HG03460 (cell line): Measurements from ENCODE around the gene KCNIP4.

Experiments used
- ATAC-seq: cut with Tn5 transposase; IDR thresholded peaks from one replicate; pipeline ENCODE4 v1.9.1; 2021; ENCODE audit not compliant: unreplicated experiment

Gene KCNIP4

DNA sequence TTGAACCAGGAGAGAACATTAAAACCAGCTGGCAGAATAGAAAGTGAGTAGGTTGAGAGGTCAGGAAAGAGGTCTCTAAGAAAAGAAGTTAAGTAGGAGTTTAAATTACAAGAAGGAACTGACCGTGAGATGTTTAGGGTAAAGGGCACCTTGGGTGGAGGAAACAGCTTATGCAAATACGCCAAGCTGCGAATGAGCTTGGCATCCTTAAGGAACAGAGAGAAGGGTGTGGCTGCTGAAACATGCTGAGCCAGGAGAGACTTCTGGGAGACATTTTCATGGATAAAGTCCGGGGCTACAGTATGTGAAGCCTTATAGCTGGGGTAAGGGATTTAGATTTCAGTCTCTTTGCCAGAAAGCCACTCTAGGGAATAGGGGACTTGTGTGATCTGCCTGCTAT is 249.1 kb downstream of the KCNIP4 start:
- no peak for ATAC-seq

DNA sequence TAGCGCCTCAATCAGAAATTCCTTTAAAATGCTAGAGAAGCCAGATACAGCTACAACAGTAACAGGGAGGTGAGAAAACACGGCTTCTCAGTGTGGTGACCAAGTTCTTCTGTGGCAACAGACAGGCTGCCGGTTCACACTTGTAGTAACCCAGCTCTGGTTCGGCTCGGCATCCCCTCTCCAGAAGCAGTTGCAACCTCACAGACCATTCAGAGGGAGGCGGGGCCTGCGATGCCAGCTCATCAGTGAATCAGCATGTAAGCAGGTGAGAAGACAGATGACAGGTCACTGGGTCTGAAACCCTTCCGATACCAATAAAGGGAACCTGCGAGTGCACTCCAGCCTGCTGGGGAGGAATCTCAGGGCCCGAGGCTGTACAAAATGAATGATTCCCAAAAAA is 251.0 kb downstream of the KCNIP4 start:
- no peak for ATAC-seq

DNA sequence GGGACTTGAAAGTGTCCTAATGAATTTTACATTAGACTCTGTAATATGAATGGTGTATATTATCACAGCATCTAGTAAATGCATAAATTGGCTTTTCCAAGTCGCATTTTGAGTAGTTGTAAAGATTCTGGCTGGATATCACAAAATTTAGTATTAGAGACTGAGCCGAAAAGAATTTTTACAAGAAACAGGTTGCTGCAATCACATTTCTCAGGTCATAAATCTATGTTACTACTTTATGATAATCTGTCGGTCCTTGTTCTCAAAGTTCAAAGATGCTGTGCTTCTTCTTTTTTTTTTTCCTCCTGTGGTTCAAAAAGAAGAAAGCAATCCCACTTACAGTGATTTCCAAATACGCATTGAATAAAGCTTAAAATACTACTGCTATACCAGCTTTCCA is 253.4 kb downstream of the KCNIP4 start:
- no peak for ATAC-seq

DNA sequence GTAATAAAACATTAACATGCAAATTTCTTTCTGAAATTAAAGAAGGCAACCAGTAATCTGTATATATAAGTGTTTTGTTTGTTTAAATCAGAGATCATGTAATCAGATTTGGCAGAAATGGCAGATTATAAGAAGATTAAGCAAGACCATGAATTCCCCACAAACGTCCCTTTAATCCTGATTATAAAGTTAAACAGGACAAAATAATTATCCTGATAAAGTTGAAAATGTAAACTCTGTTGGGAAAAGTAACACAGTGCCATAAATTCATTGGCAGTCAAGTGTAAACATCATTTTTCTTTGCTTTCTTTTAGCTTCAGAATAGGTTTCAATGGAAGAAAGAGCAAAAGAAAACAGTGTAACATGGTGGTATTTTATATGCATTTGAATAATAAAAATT is 256.3 kb downstream of the KCNIP4 start:
- no peak for ATAC-seq

DNA sequence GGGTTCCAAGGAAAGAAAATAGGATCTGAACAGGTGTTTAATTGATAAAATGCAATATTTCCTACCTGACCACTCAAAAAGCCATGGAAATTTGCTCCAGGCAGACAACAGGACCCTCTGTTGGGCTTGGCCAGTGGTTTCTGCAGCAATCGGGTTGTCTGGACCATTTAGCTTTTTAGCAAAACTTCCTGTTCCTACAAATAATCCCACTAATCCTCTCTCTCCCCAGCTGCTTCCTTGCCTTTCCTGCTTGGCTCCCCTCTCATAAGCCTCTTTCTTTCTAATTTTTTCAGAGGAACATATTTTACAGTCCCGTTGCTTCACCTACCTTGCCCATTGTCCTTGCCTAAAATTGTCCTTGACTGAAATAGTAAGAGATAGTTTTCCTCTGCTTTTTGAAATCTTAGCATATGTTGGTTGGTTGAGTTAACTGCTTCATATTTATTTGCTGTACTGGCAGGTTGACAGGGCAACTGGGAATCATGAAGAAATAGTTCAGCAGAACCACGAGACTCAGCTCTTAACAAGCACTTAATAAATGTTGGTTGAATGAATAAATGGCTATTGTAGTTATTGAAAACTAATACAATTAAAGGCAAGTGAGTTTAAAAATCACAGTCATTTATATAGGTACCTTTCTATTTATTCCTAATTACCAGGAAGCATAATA is 259.8 kb downstream of the KCNIP4 start:
- no peak for ATAC-seq

DNA sequence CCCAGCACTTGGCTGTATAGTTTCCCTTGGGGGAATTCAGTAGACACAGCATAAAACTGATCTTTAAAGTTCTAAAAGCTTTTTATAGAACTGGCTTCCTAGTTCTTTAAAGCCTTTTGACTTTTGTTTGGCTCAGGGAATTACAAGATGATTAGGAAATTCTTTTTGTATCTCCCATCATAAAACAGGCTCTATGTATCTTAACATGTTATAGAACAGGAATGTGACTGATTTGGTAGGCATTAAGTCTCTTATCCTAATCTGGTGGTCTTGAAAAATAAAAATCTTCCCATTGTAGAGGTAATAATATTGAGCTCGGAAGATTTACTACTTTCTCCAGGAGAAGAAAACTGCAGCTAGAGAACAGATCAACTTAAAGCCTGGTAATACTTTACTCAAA is 262.7 kb downstream of the KCNIP4 start:
- ATAC-seq, result no peak

DNA sequence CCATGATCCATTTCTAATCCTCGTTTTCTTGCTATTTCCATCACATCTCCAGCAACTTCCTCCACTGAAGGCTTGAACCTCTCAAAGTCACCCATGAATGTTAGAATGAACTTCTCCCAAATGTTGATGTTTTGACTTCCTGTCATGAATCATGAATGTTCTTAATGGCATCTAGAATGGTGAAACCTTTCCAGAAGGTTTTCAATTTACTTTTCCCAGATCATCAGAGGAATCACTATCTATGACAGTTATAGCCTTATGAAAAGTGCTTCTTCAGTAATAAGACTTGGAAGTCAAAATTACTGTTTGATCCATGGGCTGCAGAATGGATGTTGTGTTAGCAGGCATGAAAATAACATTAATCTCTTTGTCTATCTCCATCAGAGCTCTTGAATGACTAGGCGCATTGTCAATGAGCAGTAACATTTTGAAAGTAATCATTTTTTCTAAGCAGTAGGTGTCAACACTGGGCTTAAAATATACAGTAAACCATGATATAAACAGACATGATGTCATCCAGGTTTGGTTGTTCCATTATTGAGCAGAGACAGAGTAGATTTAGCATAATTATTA is 268.2 kb downstream of the KCNIP4 start:
- ATAC-seq, result no peak

DNA sequence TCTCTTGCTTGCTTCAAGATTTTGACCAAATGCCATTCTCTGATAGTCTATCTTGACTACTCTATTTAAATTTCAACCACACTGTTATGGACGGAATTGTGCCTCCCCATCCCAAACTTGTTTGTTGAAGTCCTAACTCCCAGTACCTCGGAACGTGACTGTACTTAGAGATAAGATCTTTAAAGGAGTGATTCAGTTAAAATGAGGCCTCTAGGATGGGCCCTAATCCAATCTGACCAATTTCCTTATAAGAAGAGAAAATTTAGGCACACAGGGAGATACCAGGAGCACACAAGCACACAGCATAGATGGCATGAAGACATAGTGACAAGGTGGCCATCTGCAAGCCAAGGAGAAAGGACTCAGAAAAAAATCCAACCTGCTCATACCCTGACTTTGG is 269.9 kb downstream of the KCNIP4 start:
- ATAC-seq, result no peak

DNA sequence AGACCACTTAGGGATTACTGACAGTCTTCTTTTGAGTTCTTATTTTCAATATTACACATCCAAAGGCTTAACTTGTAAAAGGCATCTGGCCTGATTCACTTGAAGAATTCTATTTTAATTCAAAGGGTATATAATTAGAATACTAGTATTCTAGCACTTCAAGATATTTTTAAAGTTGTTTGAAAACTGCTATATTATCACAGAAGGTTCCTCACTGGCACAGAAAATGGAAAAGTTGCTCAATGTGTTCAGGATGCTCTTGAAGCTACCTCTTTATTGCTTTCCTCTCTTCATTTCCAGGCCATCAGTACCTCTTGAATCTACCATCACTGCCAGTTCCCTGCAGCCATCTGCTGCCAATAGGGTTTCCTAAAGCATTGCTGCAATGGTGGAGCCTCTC is 271.4 kb downstream of the KCNIP4 start:
- no peak for ATAC-seq

DNA sequence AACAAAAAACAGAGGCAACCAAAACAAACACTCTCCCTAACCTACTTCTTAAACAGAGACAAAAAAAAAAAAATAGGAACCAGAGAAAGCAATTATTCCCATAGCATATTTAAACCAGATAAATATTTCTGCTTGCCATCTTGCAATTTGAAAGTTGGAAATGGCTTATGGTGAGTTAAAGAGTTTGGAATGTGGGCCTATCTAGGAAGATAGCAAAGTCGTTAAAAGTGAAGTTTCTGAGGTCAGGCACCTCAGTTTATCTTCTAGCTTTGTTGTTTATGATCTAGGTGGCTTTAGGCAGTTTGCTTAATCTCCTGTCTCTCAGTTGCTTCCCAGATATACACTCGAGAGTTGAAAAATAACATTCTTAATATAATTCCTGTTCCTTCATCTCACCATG is 284.2 kb downstream of the KCNIP4 start:
- no peak for ATAC-seq

DNA sequence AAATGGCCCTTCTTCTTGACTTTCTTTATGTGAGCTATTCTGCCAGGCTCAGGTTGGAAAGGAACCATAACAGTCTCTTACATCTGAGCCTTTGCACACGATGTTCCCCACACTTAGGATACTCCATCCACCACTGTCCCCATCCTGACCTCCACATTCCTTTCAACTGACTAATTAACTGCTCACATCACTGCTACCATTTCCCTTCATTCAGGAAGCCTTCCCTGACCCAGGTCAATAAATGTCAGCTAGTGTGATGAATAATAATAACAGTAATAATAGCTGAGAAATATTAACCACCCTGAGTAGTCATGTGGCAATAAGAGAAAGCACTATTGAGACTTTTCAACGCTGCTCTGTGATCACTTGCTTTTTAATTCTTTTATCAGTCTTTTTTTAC is 291.7 kb downstream of the KCNIP4 start:
- no peak for ATAC-seq

DNA sequence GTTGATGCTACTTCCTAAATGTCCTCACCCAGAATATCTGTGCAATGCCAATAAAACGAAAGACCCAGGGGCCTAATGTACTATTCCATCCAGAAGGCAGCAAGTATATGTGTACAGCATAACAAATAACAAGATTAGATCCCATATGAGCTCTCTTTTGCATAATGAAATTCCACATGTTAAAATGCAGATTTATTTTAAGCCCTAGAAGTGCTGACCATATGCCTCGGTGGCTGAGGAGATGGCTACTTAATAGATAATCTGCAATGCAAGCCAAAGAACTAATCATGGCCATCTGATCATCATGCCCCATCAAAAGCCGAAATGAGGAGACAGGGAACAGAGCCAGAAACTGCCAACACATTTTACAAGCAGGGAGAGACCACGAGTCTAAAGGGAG is 293.5 kb downstream of the KCNIP4 start:
- no peak for ATAC-seq

DNA sequence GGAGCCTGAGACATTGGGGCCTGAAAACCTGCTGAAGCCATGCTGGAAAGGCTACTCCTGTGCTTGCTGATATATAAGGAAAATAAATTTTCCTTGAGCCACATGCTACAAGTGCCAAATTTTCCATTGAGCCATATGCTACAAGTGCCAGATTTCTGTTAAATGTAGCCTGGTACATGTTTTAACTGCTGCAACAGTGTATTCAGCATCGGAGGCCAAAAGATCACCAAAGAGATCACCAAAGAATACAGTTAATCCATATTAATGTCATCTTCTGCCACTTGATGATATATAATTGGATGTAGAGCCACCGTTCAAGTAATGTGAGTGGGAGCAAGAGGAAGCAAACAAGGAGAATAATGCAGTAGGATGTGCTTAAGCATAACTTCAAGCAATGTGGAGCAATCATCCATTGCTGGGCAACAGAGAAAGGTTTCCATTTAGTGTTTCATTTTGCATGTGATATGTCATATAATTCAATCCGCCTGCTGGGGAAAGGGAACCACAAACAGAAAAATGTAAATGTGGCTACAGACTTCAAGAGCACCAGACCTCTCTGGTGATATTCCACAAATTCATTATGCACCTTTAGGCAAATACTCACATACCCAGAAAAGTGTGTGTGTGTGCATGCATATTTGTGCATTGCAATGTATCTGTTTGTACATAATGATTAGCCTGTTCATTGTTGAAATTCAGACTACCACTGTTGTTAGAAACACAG is 295.9 kb downstream of the KCNIP4 start:
- ATAC-seq, result no peak

DNA sequence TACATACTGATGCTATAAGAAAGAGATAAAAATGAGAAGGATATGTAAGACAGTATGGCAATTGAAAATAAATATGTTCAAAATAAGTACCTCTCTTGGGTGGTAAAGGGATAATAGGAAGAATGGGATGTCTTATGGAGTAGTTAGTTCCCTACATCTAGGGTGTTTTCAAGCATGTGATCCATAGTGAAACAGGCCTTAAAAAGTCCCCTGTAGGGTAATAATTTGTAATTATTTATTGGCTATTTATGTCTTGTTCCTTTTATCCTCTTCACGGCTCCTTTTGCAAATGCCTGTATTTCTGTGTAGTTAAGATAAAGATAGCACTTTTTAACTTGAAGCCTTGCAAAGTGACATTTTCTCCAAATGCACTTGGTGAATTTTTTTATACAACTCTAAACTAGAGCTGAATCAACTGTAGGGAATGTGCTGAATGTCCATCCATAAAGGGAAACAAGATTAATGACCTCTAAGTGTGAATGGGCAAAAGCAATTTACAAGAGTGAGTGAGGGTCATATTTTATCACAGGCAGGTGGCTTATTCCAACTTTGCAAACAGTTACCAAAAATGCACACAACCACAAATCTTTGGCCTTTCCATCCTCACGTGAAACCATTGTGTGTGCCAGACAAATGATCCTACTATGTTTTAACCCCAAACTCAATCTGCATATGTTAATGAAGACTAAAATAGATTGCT is 299.0 kb downstream of the KCNIP4 start:
- ATAC-seq, result no peak

DNA sequence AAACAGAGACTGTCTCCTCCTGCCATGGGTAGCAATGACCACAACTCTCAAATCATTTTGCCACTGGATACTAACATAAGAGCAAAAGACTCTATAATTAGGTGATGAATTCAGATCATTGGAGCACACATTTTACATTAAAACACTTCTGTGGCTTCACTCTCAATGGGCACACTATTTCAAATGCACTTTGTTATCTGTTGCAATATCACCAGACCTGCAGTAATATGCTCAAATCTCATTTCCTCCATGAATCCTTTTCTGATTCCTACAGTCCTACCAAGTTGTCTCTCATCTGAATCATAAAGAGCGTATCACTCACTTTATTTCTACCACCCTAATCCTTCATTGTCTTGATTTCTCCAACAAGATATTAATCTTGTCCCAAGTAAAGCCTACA is 302.8 kb downstream of the KCNIP4 start:
- no peak for ATAC-seq

DNA sequence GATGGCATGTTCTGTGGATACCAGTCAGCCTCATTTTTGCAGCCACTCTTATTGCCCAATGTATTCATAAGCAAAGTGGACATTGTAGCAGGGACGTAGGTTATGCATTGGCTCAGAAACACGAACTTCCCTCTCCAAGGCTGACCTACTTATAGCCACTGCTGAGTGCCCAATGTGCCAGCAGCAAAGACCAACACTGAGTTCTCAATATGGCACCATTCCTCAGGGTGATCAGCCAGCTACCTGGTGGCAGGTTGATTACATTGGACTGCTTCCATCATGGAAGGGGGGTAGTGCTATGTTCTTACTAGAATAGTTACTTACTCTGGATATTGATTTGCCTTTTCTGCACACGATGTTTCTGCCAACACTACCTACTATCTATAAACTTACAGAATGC is 306.9 kb downstream of the KCNIP4 start:
- no peak for ATAC-seq

DNA sequence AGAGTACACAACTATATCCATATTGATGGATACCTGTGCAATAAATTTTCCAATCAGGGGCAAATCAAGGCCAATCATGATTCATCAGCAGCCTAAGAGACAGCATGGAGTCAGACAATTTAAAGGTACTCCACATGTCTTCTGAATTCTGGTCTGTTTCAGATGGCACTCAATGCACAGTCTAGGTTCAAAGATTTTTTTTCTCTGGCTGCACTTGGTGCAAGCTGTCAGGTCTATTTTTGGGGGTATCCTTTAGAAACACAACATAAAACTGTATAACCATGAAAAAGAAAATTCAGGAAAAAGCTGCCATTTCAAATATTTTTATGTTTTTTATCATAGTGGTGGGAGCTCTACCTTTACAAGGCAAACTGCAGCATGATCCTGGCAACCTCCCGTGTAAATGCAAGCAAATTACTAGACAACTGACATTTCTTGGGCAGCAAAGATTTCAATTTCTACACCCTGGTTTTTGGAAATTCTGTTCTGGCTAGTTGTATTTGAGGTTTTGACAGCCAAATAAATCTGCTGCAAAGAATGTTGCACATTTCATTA is 310.3 kb downstream of the KCNIP4 start:
- ATAC-seq, result no peak

DNA sequence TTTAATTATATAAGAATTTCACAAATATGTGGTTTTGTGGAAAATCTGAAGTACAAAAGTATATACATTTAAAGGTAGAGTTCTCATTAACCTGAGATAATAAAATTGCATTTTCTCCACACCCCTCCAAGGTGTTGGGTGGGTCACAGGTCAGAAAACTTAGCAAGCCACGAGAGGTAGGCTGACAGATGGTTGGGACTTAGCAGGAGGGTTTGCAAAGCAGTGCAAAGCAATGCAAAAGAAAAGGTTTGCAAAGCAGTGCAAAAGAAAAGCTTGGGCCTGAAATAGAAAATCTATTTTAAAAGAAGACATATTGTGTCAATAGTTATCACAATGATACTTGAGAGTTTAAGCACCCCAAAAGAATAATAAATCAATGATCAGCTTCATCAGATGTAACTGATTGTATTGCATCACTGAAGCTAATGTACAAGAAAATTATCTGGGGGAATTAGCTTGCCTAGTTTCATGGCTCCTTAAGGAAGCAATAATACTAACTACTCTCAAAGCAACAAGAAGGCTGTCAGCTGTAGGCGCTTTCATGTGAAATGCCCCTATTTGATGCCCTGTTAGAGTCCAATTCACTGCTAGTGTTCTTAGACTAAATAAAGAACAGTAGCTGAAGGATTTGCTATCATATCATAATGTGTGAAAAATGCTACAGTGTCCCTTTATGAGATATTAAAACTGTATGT is 319.5 kb downstream of the KCNIP4 start:
- no peak for ATAC-seq

DNA sequence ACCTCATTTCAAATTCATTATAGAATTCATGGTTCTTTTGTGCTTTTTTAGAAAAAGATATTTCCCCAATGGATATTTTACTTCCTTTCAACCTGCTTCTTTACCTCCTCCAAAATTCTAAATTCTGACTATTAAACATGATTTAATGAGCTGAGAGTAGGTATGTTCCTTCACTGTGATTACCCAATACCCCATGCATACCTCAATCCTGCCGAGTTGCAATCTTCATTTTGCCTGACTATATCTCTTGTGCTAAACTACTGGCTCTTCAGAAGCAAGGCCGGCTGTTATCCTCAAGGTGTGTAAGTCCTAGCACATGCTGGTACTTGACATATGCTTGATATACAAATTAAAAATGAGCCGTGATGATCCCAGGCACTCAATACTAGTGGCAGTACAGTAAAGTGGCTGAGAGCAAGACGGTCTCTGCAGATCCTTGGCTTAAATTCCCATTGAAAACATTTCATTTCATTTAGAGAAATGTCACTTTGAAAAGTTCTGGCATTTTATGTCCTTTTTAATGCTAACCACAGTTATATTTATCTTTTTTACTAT is 320.4 kb downstream of the KCNIP4 start:
- no peak for ATAC-seq

DNA sequence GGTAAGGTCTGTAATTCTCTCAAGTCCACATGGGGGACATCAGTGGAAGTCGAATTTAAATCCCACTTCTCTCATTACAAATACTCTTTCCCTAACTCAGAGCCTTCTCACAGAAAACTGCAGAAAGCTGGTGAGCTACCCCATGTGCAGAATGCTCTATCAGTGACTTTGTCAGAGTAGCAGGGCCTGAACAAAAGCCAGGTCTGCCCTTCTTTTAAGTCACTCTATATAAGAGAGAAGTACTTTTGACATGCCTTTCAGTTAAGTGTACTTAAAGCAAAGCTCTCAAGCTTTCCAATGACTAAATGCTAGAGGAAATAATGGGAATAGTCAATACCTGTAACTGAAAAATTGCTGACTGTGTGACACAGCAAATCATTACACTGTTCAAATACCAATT is 323.1 kb downstream of the KCNIP4 start:
- ATAC-seq, result no peak

DNA sequence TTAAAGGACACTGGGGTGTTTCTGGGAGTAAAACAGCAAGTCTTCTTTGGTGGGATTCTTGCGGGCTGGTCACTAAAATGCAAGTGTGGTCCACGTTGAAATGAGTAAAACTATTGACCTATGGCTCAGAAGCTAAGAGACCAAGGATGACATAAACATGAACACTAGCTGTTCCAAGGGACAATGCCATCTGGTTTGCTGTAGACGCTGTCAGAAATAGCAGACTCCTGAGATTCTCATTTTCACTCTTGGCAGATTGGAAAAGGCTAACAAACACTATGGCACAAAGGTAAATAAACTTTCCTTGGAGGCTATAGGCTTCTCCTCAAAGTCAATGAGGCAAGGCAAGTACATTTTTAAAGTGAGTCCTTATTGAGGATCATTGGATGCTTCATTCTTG is 343.6 kb downstream of the KCNIP4 start:
- ATAC-seq, result no peak
